ENCODE measurements around the gene TRPC4.

DNA sequence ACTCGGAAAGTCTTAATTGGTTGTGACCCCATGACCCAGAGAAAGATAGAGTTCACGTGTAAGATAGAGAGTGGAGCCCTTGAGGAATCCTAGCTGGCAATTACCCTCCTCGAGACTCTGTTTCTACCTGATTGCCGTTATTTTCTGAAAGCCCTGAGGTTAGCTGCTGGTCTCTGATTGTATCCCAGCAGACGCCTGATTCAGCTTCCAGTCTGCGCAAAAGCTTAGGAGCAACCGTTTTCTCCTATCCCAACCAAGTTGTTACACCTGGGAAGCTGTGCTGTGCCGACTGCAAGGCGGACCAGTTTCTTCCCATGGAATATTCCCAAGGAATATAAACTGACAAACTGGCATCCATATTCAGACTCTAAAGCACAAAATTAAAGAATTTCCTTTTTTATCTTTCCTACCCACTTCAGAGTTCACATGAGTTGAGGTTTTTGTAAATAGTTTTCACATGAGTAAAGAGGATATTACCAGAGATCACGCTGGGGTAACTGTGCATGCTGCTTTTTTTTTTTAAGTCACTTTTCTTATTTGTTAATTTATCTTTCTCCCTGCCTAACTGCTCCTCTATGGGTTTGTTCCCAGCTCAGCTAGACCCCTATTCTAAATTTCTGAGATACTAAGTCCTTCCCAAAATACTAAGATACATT is 1.5 kb upstream of the TRPC4 start:
- TF ChIP-seq CTCF (IDR thresholded peaks at IDR 0.05) (no peak), POLR2A (IDR thresholded peaks at IDR 0.05) (no peak)

All from adrenal gland (tissue), 5 donors.